NCI-H1105 (cell line): Measurements from ENCODE around the gene UBE4B.

Experiments used
- DNase-seq: peaks from one replicate; lab custom pipeline; 2025; lab: John Stamatoyannopoulos, UW

Gene UBE4B

GRCh38 chr1:10117132-10117531 lies 84.4 kb downstream of the UBE4B start:
- no peak for DNase-seq

GRCh38 chr1:10117865-10118264 lies 85.1 kb downstream of the UBE4B start:
- no peak for DNase-seq

- no peak for DNase-seq
Measured at GRCh38 chr1:10121688-10122087, 88.9 kb downstream of the UBE4B start.

GRCh38 chr1:10122926-10123325 lies 90.2 kb downstream of the UBE4B start:
- DNase-seq: no peak

GRCh38 chr1:10128101-10128765 lies 95.5 kb downstream of the UBE4B start:
- no peak for DNase-seq

GRCh38 chr1:10132316-10132715 lies 99.6 kb downstream of the UBE4B start:
- no peak for DNase-seq

- DNase-seq: no peak
Measured at GRCh38 chr1:10132852-10133251, 100.1 kb downstream of the UBE4B start.

GRCh38 chr1:10140981-10141380 lies 108.2 kb downstream of the UBE4B start:
- no peak for DNase-seq

- no peak for DNase-seq
Measured at GRCh38 chr1:10143961-10144485, 111.3 kb downstream of the UBE4B start.

- DNase-seq: no peak
Measured at GRCh38 chr1:10146391-10146790, 113.6 kb downstream of the UBE4B start.

GRCh38 chr1:10149231-10149630 lies 116.5 kb downstream of the UBE4B start:
- DNase-seq: no peak

GRCh38 chr1:10152709-10153284 lies 120.0 kb downstream of the UBE4B start:
- peak; percentile 13 for DNase-seq

GRCh38 chr1:10155087-10155712 lies 122.4 kb downstream of the UBE4B start:
- no peak for DNase-seq

- DNase-seq: no peak
Measured at GRCh38 chr1:10160173-10160572, 127.4 kb downstream of the UBE4B start.

- DNase-seq: no peak
Measured at GRCh38 chr1:10160907-10161490, 128.2 kb downstream of the UBE4B start.

GRCh38 chr1:10161541-10162290 lies 129.0 kb downstream of the UBE4B start:
- DNase-seq: no peak

- DNase-seq: no peak
Measured at GRCh38 chr1:10168912-10169514, 136.3 kb downstream of the UBE4B start.

- DNase-seq: no peak
Measured at GRCh38 chr1:10170239-10170574, 137.4 kb downstream of the UBE4B start.

GRCh38 chr1:10171105-10171767 lies 138.5 kb downstream of the UBE4B start:
- DNase-seq: no peak

GRCh38 chr1:10171995-10172669 lies 139.4 kb downstream of the UBE4B start:
- no peak for DNase-seq

GRCh38 chr1:10173582-10173981 lies 140.8 kb downstream of the UBE4B start:
- no peak for DNase-seq
